Epithelial cell of esophagus (primary cell): ENCODE results near the gene SLC5A5.

Source experiments
- DNase-seq: peaks from one replicate; pipeline ENCODE4 v3.0.0; 2010; ENCODE audit warnings: low read depth
- H3K4me3 ChIP-seq: 2 replicates; pipeline ENCODE4 v1.5.1; 2011; ENCODE audit warnings: mild to moderate bottlenecking, low read length, control low read depth
- CTCF ChIP-seq: IDR thresholded peaks from 2 replicates; pipeline ENCODE4 v1.5.1; 2011; ENCODE audit warnings: low read depth, mild to moderate bottlenecking, low read length, control low read depth, inconsistent platforms; ENCODE audit not compliant: insufficient read depth; ENCODE audit errors: missing control alignments

Gene SLC5A5

GRCh38 chr19:17832443-17833208 lies 39.1 kb upstream of the SLC5A5 start:
- TF ChIP-seq CTCF = no peak
- DNase-seq = no peak
- H3K4me3 ChIP-seq = no peak overlapping the region

GRCh38 chr19:17834350-17835181 lies 37.2 kb upstream of the SLC5A5 start:
- no peak for DNase-seq
- no peak for TF ChIP-seq CTCF
- no peak overlapping the region for H3K4me3 ChIP-seq

GRCh38 chr19:17835182-17836006 lies 36.4 kb upstream of the SLC5A5 start:
- no peak overlapping the region for H3K4me3 ChIP-seq
- DNase-seq = no peak
- no peak for TF ChIP-seq CTCF

- no peak for TF ChIP-seq CTCF
- no peak overlapping the region for H3K4me3 ChIP-seq
- DNase-seq = no peak
Measured at GRCh38 chr19:17836530-17836929, 35.2 kb upstream of the SLC5A5 start.

- no peak for TF ChIP-seq CTCF
- DNase-seq = no peak
- H3K4me3 ChIP-seq = no peak overlapping the region
Measured at GRCh38 chr19:17837972-17838371, 33.8 kb upstream of the SLC5A5 start.

GRCh38 chr19:17840019-17840418 lies 31.7 kb upstream of the SLC5A5 start:
- TF ChIP-seq CTCF = no peak
- no peak overlapping the region for H3K4me3 ChIP-seq
- DNase-seq = no peak
